KMS-11 (cell line): Measurements from ENCODE around the gene SAE1.
A peak's percentile ranks its signal among the peaks of the same experiment; 100 is the strongest.

ENCODE experiments used
- H2AFZ ChIP-seq: fragments of 200-600 bp; sonication (generic); 2 replicates; pipeline ENCODE4 v1.6.1; 2016; ENCODE audit warnings: antibody characterized with exemption, mixed run types, low read depth
- H3K27ac ChIP-seq: fragments of 200-600 bp; sonication (generic); 2 replicates; pipeline ENCODE4 v1.6.1; 2016; ENCODE audit warnings: mild to moderate bottlenecking, mixed run types
- H3K27me3 ChIP-seq: fragments of 200-600 bp; sonication (generic); 2 replicates; pipeline ENCODE4 v1.6.1; 2017; ENCODE audit warnings: mild to moderate bottlenecking, low read depth, mixed run types, moderate library complexity; ENCODE audit not compliant: insufficient read depth
- H3K36me3 ChIP-seq: fragments of 200-600 bp; sonication (generic); 2 replicates; pipeline ENCODE4 v1.6.1; 2017; ENCODE audit warnings: mild to moderate bottlenecking, mixed run types; ENCODE audit not compliant: insufficient read depth
- H3K4me1 ChIP-seq: fragments of 200-600 bp; sonication (generic); 2 replicates; pipeline ENCODE4 v1.6.1; 2016; ENCODE audit warnings: mild to moderate bottlenecking, low read depth, mixed run types; ENCODE audit not compliant: poor library complexity, severe bottlenecking
- H3K4me2 ChIP-seq: fragments of 200-600 bp; sonication (generic); 2 replicates; pipeline ENCODE4 v1.7.0; 2016; ENCODE audit warnings: mild to moderate bottlenecking, mixed run types
- H3K4me3 ChIP-seq: fragments of 200-600 bp; sonication (generic); IDR thresholded peaks from 2 replicates; pipeline ENCODE4 v1.6.1; 2017; ENCODE audit warnings: low read depth, low read length, mixed read lengths; ENCODE audit not compliant: insufficient read depth
- H3K79me2 ChIP-seq: fragments of 200-600 bp; sonication (generic); 2 replicates; pipeline ENCODE4 v1.6.1; 2016; ENCODE audit warnings: low read depth, mixed run types; ENCODE audit not compliant: insufficient read depth
- H3K9ac ChIP-seq: fragments of 200-600 bp; sonication (generic); 2 replicates; pipeline ENCODE4 v1.6.1; 2016; ENCODE audit warnings: mild to moderate bottlenecking, mixed run types
- H4K20me1 ChIP-seq: fragments of 200-600 bp; sonication (generic); 2 replicates; pipeline ENCODE4 v1.6.1; 2016; ENCODE audit warnings: mild to moderate bottlenecking, mixed run types; ENCODE audit not compliant: insufficient read depth
- TF ChIP-seq, protein P1 (sequence below): fragments of 200-600 bp; sonication (generic); conservative IDR thresholded peaks from 2 replicates; pipeline ENCODE4 v1.6.1; 2017; ENCODE audit warnings: low read depth, mild to moderate bottlenecking, antibody characterized with exemption, low read length, moderate library complexity, mixed read lengths

The SAE1 gene

DNA sequence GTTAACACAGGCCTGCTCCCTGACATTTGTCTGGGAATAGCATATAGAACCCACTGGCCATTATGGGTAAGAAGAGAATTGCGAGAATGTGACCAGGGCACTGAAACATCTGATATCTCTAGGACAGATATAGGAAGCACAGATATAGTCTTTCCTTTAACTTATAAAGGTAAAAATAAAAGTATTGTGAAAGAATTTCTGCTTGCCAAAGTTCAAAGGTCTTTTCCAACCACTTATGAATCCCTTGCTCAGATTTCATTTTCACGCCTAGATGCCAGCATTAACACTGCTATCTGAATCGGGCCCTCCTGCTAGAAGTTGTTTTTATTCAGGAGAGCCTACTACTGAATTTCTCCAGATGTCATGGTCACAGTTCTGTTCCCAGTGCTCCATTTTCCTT lies 72.6 kb downstream of the SAE1 start:
- H3K79me2 ChIP-seq, result no peaks in the 10 kb centered on the region
- no peak overlapping the region for H3K4me3 ChIP-seq
- H3K4me1 ChIP-seq, result peaks cover 23% of the 10 kb centered on the region
- H3K9ac ChIP-seq, result no peak overlapping the region
- H4K20me1 ChIP-seq, result no peaks in the 10 kb centered on the region
- TF ChIP-seq, protein P1, sequence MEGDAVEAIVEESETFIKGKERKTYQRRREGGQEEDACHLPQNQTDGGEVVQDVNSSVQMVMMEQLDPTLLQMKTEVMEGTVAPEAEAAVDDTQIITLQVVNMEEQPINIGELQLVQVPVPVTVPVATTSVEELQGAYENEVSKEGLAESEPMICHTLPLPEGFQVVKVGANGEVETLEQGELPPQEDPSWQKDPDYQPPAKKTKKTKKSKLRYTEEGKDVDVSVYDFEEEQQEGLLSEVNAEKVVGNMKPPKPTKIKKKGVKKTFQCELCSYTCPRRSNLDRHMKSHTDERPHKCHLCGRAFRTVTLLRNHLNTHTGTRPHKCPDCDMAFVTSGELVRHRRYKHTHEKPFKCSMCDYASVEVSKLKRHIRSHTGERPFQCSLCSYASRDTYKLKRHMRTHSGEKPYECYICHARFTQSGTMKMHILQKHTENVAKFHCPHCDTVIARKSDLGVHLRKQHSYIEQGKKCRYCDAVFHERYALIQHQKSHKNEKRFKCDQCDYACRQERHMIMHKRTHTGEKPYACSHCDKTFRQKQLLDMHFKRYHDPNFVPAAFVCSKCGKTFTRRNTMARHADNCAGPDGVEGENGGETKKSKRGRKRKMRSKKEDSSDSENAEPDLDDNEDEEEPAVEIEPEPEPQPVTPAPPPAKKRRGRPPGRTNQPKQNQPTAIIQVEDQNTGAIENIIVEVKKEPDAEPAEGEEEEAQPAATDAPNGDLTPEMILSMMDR, result no peak
- H3K36me3 ChIP-seq, result peaks cover 5% of the 10 kb centered on the region; the same call in 1 of the 2 replicates
- no peak overlapping the region for H3K4me2 ChIP-seq
- H2AFZ ChIP-seq, result no peak overlapping the region
- H3K27me3 ChIP-seq, result no peaks in the 10 kb centered on the region
- no peak overlapping the region; the same call in 1 of the 2 replicates for H3K27ac ChIP-seq

DNA sequence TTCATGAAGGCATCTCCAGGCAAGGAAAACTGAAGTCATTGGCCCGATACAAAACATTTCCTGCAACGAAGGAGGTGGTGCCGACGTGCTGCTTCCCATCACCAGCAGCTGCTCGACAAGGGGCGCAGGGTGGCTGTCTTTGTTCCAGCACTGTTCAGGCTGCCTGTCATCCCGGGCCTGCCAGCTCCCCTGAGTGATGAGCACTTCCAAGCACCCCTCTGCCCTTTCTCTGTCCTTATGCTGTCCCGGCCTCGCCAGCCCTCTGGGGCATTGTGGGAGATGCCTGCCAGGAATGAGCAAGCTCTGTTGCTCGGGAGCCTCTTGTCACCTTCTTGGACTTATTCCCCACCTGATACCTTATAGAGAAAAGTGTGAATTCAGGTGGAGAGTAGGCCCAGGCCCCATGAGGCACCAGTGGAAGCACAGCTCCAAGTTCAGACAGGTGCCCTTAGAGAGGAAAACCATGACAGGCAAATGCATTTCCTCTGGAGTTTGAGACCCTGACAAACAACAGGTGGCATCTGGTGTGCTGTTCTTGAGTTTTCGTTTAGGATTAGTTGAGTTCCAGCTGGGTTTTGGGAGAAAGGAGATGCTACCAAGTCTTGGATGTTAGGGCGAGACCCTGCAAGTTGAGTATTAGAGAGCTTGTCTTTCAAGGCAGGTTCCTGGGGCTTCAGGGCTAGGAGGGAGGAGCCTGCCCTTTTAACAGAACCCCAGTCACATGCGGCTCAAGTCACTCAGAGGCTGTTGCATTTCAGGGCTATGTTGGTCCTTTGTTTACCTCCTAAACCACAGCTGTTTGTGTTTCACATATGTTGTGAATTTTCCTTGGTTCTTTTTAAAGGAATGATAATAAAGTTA lies 78.9 kb downstream of the SAE1 start:
- H3K79me2 ChIP-seq, result no peaks in the 10 kb centered on the region
- peaks cover 17% of the 10 kb centered on the region for H3K4me1 ChIP-seq
- no peak overlapping the region for H2AFZ ChIP-seq
- H3K9ac ChIP-seq, result no peak overlapping the region
- TF ChIP-seq, protein P1, result no peak
- H3K27me3 ChIP-seq, result no peaks in the 10 kb centered on the region
- H3K4me2 ChIP-seq, result no peak overlapping the region
- H4K20me1 ChIP-seq, result no peaks in the 10 kb centered on the region
- H3K27ac ChIP-seq, result peak overlapping the region; percentile 38; the same call in 1 of the 2 replicates
- no peak overlapping the region for H3K4me3 ChIP-seq
- no peaks in the 10 kb centered on the region; the same call in 1 of the 2 replicates for H3K36me3 ChIP-seq

DNA sequence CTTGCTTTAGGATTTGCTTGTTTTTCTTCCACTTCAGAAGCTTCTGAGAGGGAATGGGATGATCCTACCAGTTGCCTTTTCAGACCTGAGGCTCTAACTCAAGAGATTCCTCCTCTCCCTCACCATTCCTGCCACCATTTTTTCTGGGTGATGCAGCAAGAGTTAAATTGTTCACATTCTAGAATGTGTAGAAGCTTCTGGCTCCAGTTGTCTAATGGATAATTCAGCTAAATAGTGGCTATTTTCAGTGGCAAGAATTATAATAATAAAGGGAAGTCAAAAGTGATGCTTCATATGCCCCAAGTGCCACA lies 79.5 kb downstream of the SAE1 start:
- Histone ChIP-seq H3K27ac (peak overlapping the region; percentile 38; the same call in 1 of the 2 replicates), H3K4me3 (no peak overlapping the region), H2AFZ (no peak overlapping the region), H3K9ac (no peak overlapping the region), H3K79me2 (no peaks in the 10 kb centered on the region), H3K4me1 (peaks cover 17% of the 10 kb centered on the region), H3K36me3 (no peaks in the 10 kb centered on the region; the same call in 1 of the 2 replicates), H3K27me3 (no peaks in the 10 kb centered on the region), H3K4me2 (peak overlapping the region; percentile 19; the same call in 1 of the 2 replicates), H4K20me1 (no peaks in the 10 kb centered on the region)
- TF ChIP-seq, protein P1, result no peak

DNA sequence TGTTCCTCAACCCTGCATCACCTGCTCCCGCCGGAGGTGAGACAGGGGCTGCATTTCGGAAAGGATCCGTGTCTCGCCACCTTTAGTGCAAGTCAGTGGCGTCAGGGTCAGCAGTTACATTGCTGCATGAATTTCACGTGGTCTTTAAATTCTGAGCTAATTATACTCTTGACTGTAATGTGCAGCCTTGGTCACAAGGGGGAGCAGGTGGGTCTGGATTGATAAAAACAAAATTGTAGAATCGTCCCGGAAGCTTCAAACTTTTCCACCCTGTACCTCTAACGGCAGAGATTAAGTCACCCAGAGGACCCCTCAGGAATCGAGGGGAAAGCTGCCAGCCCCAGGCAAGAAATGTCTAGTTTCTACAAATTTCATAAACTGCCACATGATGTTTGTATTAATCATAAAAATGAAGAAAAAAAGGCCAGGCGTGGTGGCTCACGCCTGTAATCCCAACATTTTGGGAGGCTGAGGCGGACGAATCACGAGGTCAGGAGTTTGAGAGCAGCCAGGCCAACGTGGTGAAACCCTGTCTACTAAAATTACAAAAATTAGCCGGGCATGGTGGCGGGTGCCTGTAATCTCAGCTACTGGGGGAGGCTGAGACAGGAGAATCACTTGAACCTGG lies 80.2 kb downstream of the SAE1 start:
- TF ChIP-seq, protein P1, result peak; percentile 94
- no peaks in the 10 kb centered on the region for H4K20me1 ChIP-seq
- peak overlapping the region; percentile 38 for H3K27ac ChIP-seq
- no peak overlapping the region; the same call in 1 of the 2 replicates for H3K9ac ChIP-seq
- H3K4me2 ChIP-seq, result peak overlapping the region; percentile 19; the same call in 1 of the 2 replicates
- H3K4me1 ChIP-seq, result peaks cover 17% of the 10 kb centered on the region
- H3K79me2 ChIP-seq, result no peaks in the 10 kb centered on the region
- no peak overlapping the region for H2AFZ ChIP-seq
- no peak overlapping the region for H3K4me3 ChIP-seq
- no peaks in the 10 kb centered on the region for H3K27me3 ChIP-seq
- H3K36me3 ChIP-seq, result no peaks in the 10 kb centered on the region; the same call in 1 of the 2 replicates
